Ovary (tissue), 9 donors: ENCODE results near the gene BIRC6. TPM values are rescaled to one million over a fixed set of nuclear protein-coding genes. Genes with fewer than 3 reads are reported as not detected.

Experiments
- DNase-seq, 5 donors: peaks; one replicate each; pipeline ENCODE4 v3.0.0-alpha.2; 2019 to 2020
- H3K27ac ChIP-seq, 2 donors: fragments of 200-600 bp; one replicate each; pipeline versions ENCODE4 v1.5.1 to v1.8.0; 2019 to 2022
- H3K27me3 ChIP-seq: fragments of 200-600 bp; one replicate; pipeline ENCODE4 v1.8.0; 2022
- H3K36me3 ChIP-seq: fragments of 200-600 bp; sonication (generic); one replicate; pipeline ENCODE4 v1.5.1; 2019
- H3K4me1 ChIP-seq: one replicate; pipeline ENCODE4 v1.8.1; 2013; ENCODE audit warnings: mild to moderate bottlenecking, moderate library complexity; ENCODE audit not compliant: insufficient read depth
- H3K4me3 ChIP-seq: fragments of 200-600 bp; sonication (generic); one replicate; pipeline ENCODE4 v1.5.1; 2017
- H3K9me3 ChIP-seq, 2 donors: fragments of 200-600 bp in 1 of 2; sonication (generic) in 1 of 2; one replicate each; pipeline versions ENCODE4 v1.5.1 to v1.8.1; 2013 to 2019; ENCODE audit warnings: mild to moderate bottlenecking in 1 of 2, moderate library complexity in 1 of 2
- CTCF ChIP-seq, 3 donors: fragments of 450-650 bp in 2 of 3; fragments of 200-600 bp in 1 of 3; IDR thresholded peaks; one replicate each; pipeline versions ENCODE4 v1.5.1 to v1.8.0; 2016 to 2022; ENCODE audit warnings: antibody characterized with exemption in 3 of 3, mild to moderate bottlenecking in 1 of 3
- EP300 ChIP-seq: sonication (generic); formaldehyde crosslinking; IDR thresholded peaks from one replicate; pipeline ENCODE4 v1.6.1; 2017; ENCODE audit warnings: antibody characterized with exemption
- POLR2A ChIP-seq: fragments of 450-650 bp; IDR thresholded peaks from one replicate; pipeline ENCODE4 v1.6.1; 2017; ENCODE audit warnings: antibody characterized with exemption, mild to moderate bottlenecking, moderate library complexity
- WGBS, 3 donors: extraction: QIAGEN DNeasy Blood & Tissue Kit in 1 of 3; methylation state at CpG; one replicate each; pipeline versions ENCODE4 v1.1.5 to v1.1.7; 2013 to 2017; 5-methylcytosine and 5-hydroxymethylcytosine counted together
- intact Hi-C, 4 donors: fragments of 100-400 bp; cut with DNase I; formaldehyde crosslinking; loops; one replicate each; pipeline versions ENCODE4 v1.11.0 to v1.15.1; 2022 to 2023
- microRNA counts: library from miRNA; unstranded; fragments of <30 nt; microRNA quantifications from one replicate; lab custom pipeline; 2016
- microRNA-seq, 3 donors: library from miRNA; unstranded; fragments of <30 nt; microRNA quantifications; one replicate each; pipeline versions ENCODE4 to v1.2.0, GENCODE V29; 2019 to 2020
- polyA plus RNA-seq, 2 donors: library from polyadenylated mRNA; stranded (reverse); fragments of 200-250 nt in 1 of 2; fragments of 350-450 nt in 1 of 2; fragmentation: Illumina TruSeq in 1 of 2; extraction: RNeasy Lipid Tissue Mini Kit (QIAGEN cat#74804) in 1 of 2; gene quantifications; one replicate each; pipeline ENCODE4 v1.2.3, GENCODE V29; 2013 to 2014
- small RNA-seq: library from RNA; depleted of rRNA; stranded (forward); fragments of <200 nt; gene quantifications from one replicate; pipeline ENCODE3, GENCODE V24; 2016
- total RNA-seq, 7 donors: library from RNA; depleted of rRNA in 2 of 7; stranded (reverse); fragments of >200 nt in 2 of 7; fragmentation: NEBNext Ultra II Directional in 3 of 7; extraction: Animal tissue kit (Norgen Biotek cat#: 25700) in 3 of 7; gene quantifications; one replicate each; pipeline versions ENCODE4 v1.1.0 to v1.2.4, GENCODE V29; 2016 to 2023
- donor health status: DM: no; HTN: no; CAD: no; lungs with moderate emphysema.
- donor health status: DM: no; HTN: no; CAD: no.
- donor health status: Bipolar disorder and iron deficiency.
- donor health status: DM: yes; HTN: yes; CAD: no.
- donor health status: DM: no; HTN: no; CAD: no.
- donor health status: DM: yes; HTN: yes; CAD: no.

The BIRC6 gene
- total and polyA plus RNA-seq, 9 donors: 24.0 to 125 (median 92.2) TPM

- TF ChIP-seq POLR2A (no peak), CTCF (IDR thresholded peaks at IDR 0.05) (no peak), EP300 (no peak)
- Histone ChIP-seq H3K4me1 (no peaks in the 10 kb centered on the region), H3K27ac (no peak overlapping the region), H3K9me3 (no peaks in the 10 kb centered on the region), H3K36me3 (no peaks in the 10 kb centered on the region), H3K27me3 (no peaks in the 10 kb centered on the region), H3K4me3 (no peak overlapping the region)
- WGBS, 3 donors: 89 to 93% (median 90%) methylated on average over 3 of the region's 3 CpGs
- no peak for DNase-seq
- intact Hi-C loops: no loop called here
Observed at GRCh38 chr2:32656069-32656468, 299.2 kb downstream of the BIRC6 start.

DNA sequence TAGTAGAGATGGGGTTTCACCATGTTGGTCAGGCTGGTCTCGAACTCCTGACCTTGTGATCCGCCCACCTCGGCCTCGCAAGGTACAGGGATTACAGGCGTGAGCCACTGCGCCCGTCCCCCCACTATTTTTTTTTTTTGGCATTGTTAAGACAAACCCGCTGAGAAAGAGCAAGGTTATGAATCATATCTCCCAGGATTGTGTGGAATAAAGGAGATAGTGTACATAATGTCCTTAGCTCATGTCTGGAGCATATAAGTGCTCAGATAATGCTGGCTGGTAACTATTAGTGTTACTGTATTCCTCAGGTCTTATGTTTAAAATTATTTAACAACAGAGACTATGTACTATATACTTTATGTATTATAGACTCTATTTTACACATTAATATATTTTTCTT lies 307.0 kb downstream of the BIRC6 start:
- Histone ChIP-seq H3K36me3 (no peaks in the 10 kb centered on the region), H3K27me3 (no peaks in the 10 kb centered on the region), H3K4me3 (no peak overlapping the region), H3K9me3 (no peaks in the 10 kb centered on the region), H3K4me1 (no peaks in the 10 kb centered on the region), H3K27ac (no peak overlapping the region)
- TF ChIP-seq POLR2A (no peak), CTCF (IDR thresholded peaks at IDR 0.05) (no peak), EP300 (no peak)
- intact Hi-C loops: no loop called here
- 89 to 96% (median 90%) methylated on average over 8 of the region's 8 CpGs for WGBS, 3 donors
- no peak for DNase-seq

GRCh38 chr2:32666704-32667103 lies 309.9 kb downstream of the BIRC6 start:
- 96 to 97% (median 96%) methylated on average over 1 of the region's 1 CpG for WGBS, 3 donors
- H3K36me3 ChIP-seq: no peaks in the 10 kb centered on the region

GRCh38 chr2:32668254-32668653 lies 311.4 kb downstream of the BIRC6 start:
- TF ChIP-seq EP300 (no peak), POLR2A (no peak), CTCF (IDR thresholded peaks at IDR 0.05) (no peak)
- DNase-seq: no peak
- intact Hi-C loops: no loop called here
- H3K27ac ChIP-seq: no peak overlapping the region
- H3K36me3 ChIP-seq: no peaks in the 10 kb centered on the region
- 84 to 91% (median 86%) methylated on average over 1 of the region's 1 CpG for WGBS, 3 donors
- no peaks in the 10 kb centered on the region for H3K9me3 ChIP-seq
- no peaks in the 10 kb centered on the region for H3K27me3 ChIP-seq
- no peak overlapping the region for H3K4me3 ChIP-seq
- no peaks in the 10 kb centered on the region for H3K4me1 ChIP-seq

More at GRCh38 chr2:32666704-32667103, 309.9 kb downstream of the BIRC6 start:
- Histone ChIP-seq H3K9me3 (no peaks in the 10 kb centered on the region), H3K27me3 (no peaks in the 10 kb centered on the region), H3K27ac (no peak overlapping the region), H3K4me1 (no peaks in the 10 kb centered on the region), H3K4me3 (no peak overlapping the region)
- intact Hi-C loops: no loop called here
- DNase-seq: no peak
- TF ChIP-seq CTCF (IDR thresholded peaks at IDR 0.05): no peak
- TF ChIP-seq POLR2A: no peak
- TF ChIP-seq EP300: no peak

MicroRNA genes within 50 kb of the gene (microRNA counts, 767-probe panel; counts per million panel counts)
- 530 counts per million, percentile 78 among the panel's probes with 10 or more counts for microRNA hsa-miR-558 (lab: Ali Mortazavi, UCI)

Small RNA genes lying within 50 kb of the gene (microRNA-seq; reads per million reads assigned to microRNA genes)
- gene MIR4765 (0 to 0.16 (median 0) reads per million in 3 donors), gene MIR558 (0 reads per million in 3 donors)

Small RNA genes lying within 50 kb of the gene (small RNA-seq; reads per million reads assigned to genes)
- not detected for gene MIR4765
- not detected for gene MIR558

Other genes starting within 250 kb of the BIRC6 start
- gene SLC30A6, start 191.2 kb upstream of the BIRC6 start, total RNA-seq: 10 to 100 TPM; 16.0 to 25.8 (median 18.6) TPM
- 10 to 100 TPM in 1 of 2 donors, 1 to 10 TPM in 1; 6.6 to 14.2 TPM for gene SLC30A6, start 191.2 kb upstream of the BIRC6 start, polyA plus RNA-seq
- 1 to 10 TPM in 1 of 7 donors, under 1 TPM in 6; 0.15 to 1.7 (median 0.38) TPM for gene NLRC4, start 92.1 kb upstream of the BIRC6 start, total RNA-seq
- 1 to 10 TPM in 1 of 2 donors, under 1 TPM in 1; 0.21 to 1.8 TPM for gene NLRC4, start 92.1 kb upstream of the BIRC6 start, polyA plus RNA-seq
- 10 to 100 TPM; 10.3 to 45.0 (median 37.7) TPM for gene YIPF4, start 79.1 kb upstream of the BIRC6 start, total RNA-seq
- 10 to 100 TPM; 15.6 to 28.5 TPM for gene YIPF4, start 79.1 kb upstream of the BIRC6 start, polyA plus RNA-seq